Measurements from ENCODE around the gene PPIE. TPM values are rescaled to one million over a fixed set of nuclear protein-coding genes. Genes with fewer than 3 reads are reported as not detected.

PPIE gene
- total and polyA plus RNA-seq, 2 of the 8 experiments (the other 6 are each of a cell fraction or from before 2014, with no cell fraction given): 38.9 to 56.1 TPM

DNA sequence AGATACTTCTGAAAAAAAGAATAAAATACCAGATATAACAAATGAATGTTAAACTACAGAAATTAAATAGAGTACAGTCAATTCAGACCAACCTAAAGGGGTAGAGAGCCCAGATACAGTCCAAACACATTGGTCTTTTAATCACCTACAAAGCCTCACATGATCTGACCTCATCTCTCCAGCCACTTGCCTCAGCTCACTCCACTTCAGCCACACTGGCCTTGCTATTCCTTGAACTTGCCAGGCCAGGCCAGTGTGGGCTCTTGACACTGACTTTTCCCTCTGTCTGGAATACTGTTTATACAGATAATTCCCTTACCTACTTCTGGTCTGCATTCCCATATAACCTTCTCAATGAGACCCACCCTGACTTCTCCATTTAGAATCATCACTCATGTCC lies 17.0 kb upstream of the PPIE start (continued):
- TF ChIP-seq TCF12 (IDR thresholded peaks at IDR 0.05; ENCODE audit: low read depth, low read length) (no peak), BRCA1 (IDR thresholded peaks at IDR 0.05; ENCODE audit: low read depth, low read length) (no peak), BCL11A (IDR thresholded peaks at IDR 0.05; ENCODE audit: low read depth in 2 of 2, low read length in 2 of 2) (no peak)
